Calu3 (cell line): ENCODE measurements around the gene MAVS. TPM values are rescaled to one million over a fixed set of nuclear protein-coding genes. Genes with fewer than 3 reads are reported as not detected.
"Not testable (repeated sequence)": the region's sequence is repeated elsewhere in the genome, so short reads cannot be mapped to it uniquely, and the experiment has no call there.

Source experiments
- BruUV-seq: library from RNA; stranded (reverse); fragments of 400-500 nt; replicated peaks from 2 replicates; lab custom pipeline; 2021; lab: Mats Ljungman, UMichigan
- CTCF ChIA-PET: fragments of 300-600 bp; sonication (Branson Sonifier 250); formaldehyde crosslinking; loops from one replicate; lab custom pipeline; 2022; ENCODE audit warnings: antibody characterized with exemption; lab: Charles Lee
- DNase-seq: peaks from one replicate; pipeline ENCODE4 v3.0.0; 2022
- H3K27ac Mint-ChIP-seq: one replicate; pipeline ENCODE4 v1.8.0; 2022; ENCODE audit warnings: mixed read lengths; ENCODE audit not compliant: unreplicated experiment
- H3K27me3 Mint-ChIP-seq: one replicate; pipeline ENCODE4 v1.8.0; 2022; ENCODE audit warnings: mixed read lengths; ENCODE audit not compliant: unreplicated experiment
- H3K36me3 Mint-ChIP-seq: one replicate; pipeline ENCODE4 v1.8.0; 2022; ENCODE audit warnings: mild to moderate bottlenecking, moderate library complexity, mixed read lengths; ENCODE audit not compliant: insufficient read depth, unreplicated experiment
- H3K4me1 Mint-ChIP-seq: one replicate; pipeline ENCODE4 v1.8.0; 2022; ENCODE audit warnings: mild to moderate bottlenecking, low read depth, mixed read lengths; ENCODE audit not compliant: unreplicated experiment
- H3K4me3 Mint-ChIP-seq: one replicate; pipeline ENCODE4 v1.8.0; 2022; ENCODE audit warnings: mild to moderate bottlenecking, low read depth, moderate library complexity, mixed read lengths; ENCODE audit not compliant: unreplicated experiment
- H3K9me3 Mint-ChIP-seq: one replicate; pipeline ENCODE4 v1.8.0; 2022; ENCODE audit warnings: low read depth, mixed read lengths; ENCODE audit not compliant: unreplicated experiment
- intact Hi-C: fragments of 100-400 bp; cut with micrococcal nuclease; formaldehyde crosslinking; loops from one replicate; pipeline ENCODE4 v1.10.0; 2022; ENCODE audit not compliant: unreplicated experiment
- total RNA-seq: library from RNA; stranded (reverse); gene quantifications from 2 replicates; pipeline ENCODE4 v1.2.3, GENCODE V29; 2022
- TF ChIP-seq, protein P1 (sequence below): fragments of 200-600 bp; IDR thresholded peaks from one replicate; pipeline ENCODE4 v1.8.0; 2022; ENCODE audit warnings: antibody characterized with exemption; ENCODE audit not compliant: unreplicated experiment

Gene MAVS
- total RNA-seq, 1 experiment from 2014 or later, result 29.8 TPM

DNA sequence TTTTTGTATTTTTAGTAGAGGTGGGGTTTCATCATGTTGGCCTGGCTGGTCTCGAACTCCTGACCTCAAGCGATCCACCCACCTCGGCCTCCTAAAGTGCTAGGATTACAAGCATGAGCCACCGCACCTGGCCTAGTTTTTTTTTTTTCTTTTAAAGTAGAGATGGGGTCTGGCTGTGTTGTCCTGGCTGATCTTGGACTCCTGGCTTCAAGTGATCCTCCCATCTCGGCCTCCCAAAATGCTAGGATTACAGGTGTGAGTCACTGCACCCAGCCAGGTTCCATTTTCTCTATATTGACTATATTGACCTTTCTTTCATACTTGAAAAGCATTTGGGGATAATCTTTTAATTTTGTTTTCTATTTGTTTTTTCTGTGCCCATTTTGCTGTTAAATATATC lies 55.8 kb downstream of the MAVS start:
- intact Hi-C loops, result no loop called here
- BruUV-seq, result no TSS peak
- Mint-ChIP-seq H3K4me3 (no peak overlapping the region), H3K27ac (no peak overlapping the region), H3K4me1 (peaks cover 10% of the 10 kb centered on the region), H3K9me3 (no peaks in the 10 kb centered on the region), H3K36me3 (peaks cover 17% of the 10 kb centered on the region), H3K27me3 (no peaks in the 10 kb centered on the region)
- TF ChIP-seq, protein P1, sequence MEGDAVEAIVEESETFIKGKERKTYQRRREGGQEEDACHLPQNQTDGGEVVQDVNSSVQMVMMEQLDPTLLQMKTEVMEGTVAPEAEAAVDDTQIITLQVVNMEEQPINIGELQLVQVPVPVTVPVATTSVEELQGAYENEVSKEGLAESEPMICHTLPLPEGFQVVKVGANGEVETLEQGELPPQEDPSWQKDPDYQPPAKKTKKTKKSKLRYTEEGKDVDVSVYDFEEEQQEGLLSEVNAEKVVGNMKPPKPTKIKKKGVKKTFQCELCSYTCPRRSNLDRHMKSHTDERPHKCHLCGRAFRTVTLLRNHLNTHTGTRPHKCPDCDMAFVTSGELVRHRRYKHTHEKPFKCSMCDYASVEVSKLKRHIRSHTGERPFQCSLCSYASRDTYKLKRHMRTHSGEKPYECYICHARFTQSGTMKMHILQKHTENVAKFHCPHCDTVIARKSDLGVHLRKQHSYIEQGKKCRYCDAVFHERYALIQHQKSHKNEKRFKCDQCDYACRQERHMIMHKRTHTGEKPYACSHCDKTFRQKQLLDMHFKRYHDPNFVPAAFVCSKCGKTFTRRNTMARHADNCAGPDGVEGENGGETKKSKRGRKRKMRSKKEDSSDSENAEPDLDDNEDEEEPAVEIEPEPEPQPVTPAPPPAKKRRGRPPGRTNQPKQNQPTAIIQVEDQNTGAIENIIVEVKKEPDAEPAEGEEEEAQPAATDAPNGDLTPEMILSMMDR, result no peak
- CTCF ChIA-PET, result no interaction called here
- no peak for DNase-seq

DNA sequence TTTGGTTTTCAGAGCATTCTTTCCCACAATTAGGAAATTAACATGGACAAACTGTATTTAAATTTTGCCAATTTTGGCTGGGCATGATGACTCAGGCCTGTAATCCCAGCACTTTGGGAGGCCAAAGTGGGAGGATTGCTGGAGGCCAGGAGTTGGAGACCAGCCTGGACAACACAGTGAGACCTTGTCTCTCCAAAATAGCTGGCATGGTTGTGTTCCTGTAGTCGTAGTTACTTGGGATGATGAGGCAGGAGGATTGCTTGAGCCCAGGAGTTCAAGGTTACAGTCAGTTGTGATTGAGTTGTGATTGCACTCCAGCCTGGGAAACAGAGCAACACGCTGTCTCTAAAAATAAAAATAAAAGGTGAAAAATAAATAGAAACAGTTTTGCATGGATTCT lies 57.6 kb downstream of the MAVS start:
- H3K4me1 Mint-ChIP-seq, result peaks cover 10% of the 10 kb centered on the region
- no peak overlapping the region for H3K27ac Mint-ChIP-seq
- peaks cover 25% of the 10 kb centered on the region for H3K36me3 Mint-ChIP-seq
- no peak for DNase-seq
- H3K4me3 Mint-ChIP-seq, result no peak overlapping the region
- no peaks in the 10 kb centered on the region for H3K9me3 Mint-ChIP-seq
- no TSS peak for BruUV-seq
- no peaks in the 10 kb centered on the region for H3K27me3 Mint-ChIP-seq
- intact Hi-C loops, result no loop called here
- TF ChIP-seq, protein P1, result no peak
- CTCF ChIA-PET, result no interaction called here

DNA sequence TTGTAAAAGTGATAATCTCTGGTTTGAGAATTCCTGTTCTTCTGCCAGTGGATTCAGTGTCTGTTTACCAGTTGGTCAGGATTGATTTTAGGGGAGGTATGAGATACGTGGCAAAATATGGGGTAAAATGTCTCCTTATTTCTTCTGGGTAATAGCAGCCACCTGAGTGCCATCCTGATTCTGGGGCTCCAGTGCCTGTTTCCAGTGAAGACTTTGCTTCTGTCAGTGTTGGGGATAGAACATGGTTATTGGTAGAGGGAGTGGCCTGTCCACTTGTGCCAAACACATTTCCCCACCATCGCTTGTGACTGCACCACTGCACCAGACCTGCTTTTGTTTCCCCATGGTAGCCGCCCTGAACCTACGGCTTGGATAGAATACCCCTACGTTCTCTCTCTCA lies 58.2 kb downstream of the MAVS start:
- no TSS peak for BruUV-seq
- DNase-seq, result no peak
- peaks cover 10% of the 10 kb centered on the region for H3K4me1 Mint-ChIP-seq
- no peaks in the 10 kb centered on the region for H3K27me3 Mint-ChIP-seq
- no peak overlapping the region for H3K4me3 Mint-ChIP-seq
- no peak overlapping the region for H3K27ac Mint-ChIP-seq
- H3K9me3 Mint-ChIP-seq, result no peaks in the 10 kb centered on the region
- TF ChIP-seq, protein P1, result no peak
- CTCF ChIA-PET, result no interaction called here
- intact Hi-C loops, result no loop called here
- H3K36me3 Mint-ChIP-seq, result peaks cover 28% of the 10 kb centered on the region

DNA sequence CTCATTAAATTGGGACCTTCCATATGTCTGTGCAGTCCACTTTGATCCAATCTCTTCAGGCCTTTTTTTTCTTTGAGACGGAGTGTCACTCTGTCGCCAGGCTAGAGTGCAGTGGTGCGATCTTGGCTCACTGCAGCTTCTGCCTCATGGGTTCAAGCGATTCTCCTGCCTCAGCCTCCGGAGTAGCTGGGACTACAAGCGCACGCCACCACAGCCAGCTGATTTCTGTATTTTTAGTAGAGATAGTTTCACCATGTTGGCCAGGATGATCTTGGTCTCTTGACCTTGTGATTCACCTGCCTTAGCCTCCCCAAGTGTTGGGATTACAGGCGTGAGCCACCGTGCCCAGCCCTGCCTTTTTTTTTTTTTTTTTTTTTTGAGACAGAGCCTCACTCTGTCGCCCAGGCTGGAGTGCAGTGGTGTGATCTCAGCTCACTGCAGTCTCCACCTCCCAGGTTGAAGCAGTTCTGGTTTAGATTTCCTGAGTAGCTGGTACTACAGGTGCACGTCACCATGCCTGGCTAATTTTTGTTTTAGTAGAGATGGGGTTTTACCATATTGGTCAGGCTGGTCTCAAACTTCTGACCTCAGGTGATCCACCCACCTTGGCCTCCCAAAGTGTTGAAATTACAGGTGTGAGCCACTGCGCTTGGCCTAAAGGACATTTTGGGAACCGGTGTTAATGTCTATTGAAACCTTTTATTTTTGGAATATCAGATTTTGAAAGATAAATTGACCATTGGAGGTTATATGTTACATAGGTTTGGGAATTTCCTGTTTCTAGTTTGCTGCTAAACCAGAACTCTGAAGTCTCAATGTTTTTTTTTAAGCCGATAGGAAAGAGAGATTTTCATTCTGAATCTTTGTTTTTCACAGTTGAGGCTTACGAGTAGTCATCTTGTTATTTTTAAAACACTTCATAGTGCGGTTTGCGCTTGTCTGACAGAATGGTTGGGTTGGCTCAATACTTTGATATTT lies 60.4 kb downstream of the MAVS start:
- CTCF ChIA-PET, H3K27me3 Mint-ChIP-seq, DNase-seq, H3K9me3 Mint-ChIP-seq, intact Hi-C loops, H3K27ac Mint-ChIP-seq, H3K4me3 Mint-ChIP-seq, BruUV-seq: not testable (repeated sequence)
- Mint-ChIP-seq H3K4me1 (peaks cover 11% of the 10 kb centered on the region), H3K36me3 (peaks cover 44% of the 10 kb centered on the region)

DNA sequence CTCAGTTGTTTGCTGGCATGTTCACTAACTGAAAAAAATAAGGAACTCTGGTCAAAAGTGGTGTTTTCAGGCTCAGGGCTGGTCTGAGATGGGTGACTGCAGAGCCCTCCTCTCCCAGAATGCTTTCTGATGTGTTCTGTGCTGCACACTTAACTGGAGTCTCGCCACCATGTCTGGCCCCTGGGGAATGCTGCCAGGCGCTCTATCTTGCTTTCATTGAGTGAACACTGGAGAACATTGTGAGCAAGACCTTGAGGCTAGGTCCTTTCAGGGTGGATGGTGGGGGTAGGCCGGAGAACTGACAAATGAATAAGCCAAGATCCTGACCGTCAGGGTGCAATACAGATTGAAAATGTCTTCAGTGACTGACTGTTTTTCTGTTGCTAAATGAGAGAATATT lies 62.0 kb downstream of the MAVS start:
- no TSS peak for BruUV-seq
- H3K4me3 Mint-ChIP-seq, result no peak overlapping the region
- intact Hi-C loops, result no loop called here
- H3K36me3 Mint-ChIP-seq, result peaks cover 49% of the 10 kb centered on the region
- H3K27me3 Mint-ChIP-seq, result no peaks in the 10 kb centered on the region
- no peaks in the 10 kb centered on the region for H3K9me3 Mint-ChIP-seq
- no peak for DNase-seq
- H3K27ac Mint-ChIP-seq, result no peak overlapping the region
- TF ChIP-seq, protein P1, result no peak
- H3K4me1 Mint-ChIP-seq, result peaks cover 9% of the 10 kb centered on the region
- CTCF ChIA-PET, result no interaction called here
